ENCODE data around the gene THBS1. TPM values are rescaled to one million over a fixed set of nuclear protein-coding genes. Genes with fewer than 3 reads are reported as not detected.

THBS1 gene
- total and polyA plus RNA-seq, 8 donors = 14.0 to 176 (median 56.4) TPM

GRCh38 chr15:39584662-39585388 lies 3.9 kb downstream of the THBS1 start:
- FAIRE-seq = no peak
- ATAC-seq = no peak
- no peaks in the 10 kb centered on the region for H3K4me1 ChIP-seq
- peaks cover 3 to 30% (median 16%) of the 10 kb centered on the region in 3 donors for H3K36me3 ChIP-seq
- no peak for DNase-seq
- intact Hi-C loops (cut with DNase I) = loop anchor here in 1 of 3 donors (10.0 kb wide), 1 partner anchor 760 kb away; no protein-coding TSS in a partner anchor
- no peak overlapping the region for H3K4me3 ChIP-seq
- no peaks in the 10 kb centered on the region for H3K9me3 ChIP-seq
- H3K27ac ChIP-seq = no peak overlapping the region
- no peak for TF ChIP-seq CTCF (IDR thresholded peaks at IDR 0.05)
- no peaks in the 10 kb centered on the region for H3K27me3 ChIP-seq
- 85 to 86% methylated on average over 3 of the region's 3 CpGs for WGBS, 2 donors

GRCh38 chr15:39585389-39585841 lies 4.5 kb downstream of the THBS1 start:
- no peaks in the 10 kb centered on the region for H3K9me3 ChIP-seq
- peaks cover 3 to 34% (median 16%) of the 10 kb centered on the region in 3 donors for H3K36me3 ChIP-seq
- H3K27ac ChIP-seq = no peak overlapping the region
- FAIRE-seq (no peak), DNase-seq (no peak), ATAC-seq (no peak)
- H3K27me3 ChIP-seq = no peaks in the 10 kb centered on the region
- no peak for TF ChIP-seq CTCF (IDR thresholded peaks at IDR 0.05)
- H3K4me1 ChIP-seq = no peaks in the 10 kb centered on the region
- 86 to 92% methylated on average over 4 of the region's 4 CpGs for WGBS, 2 donors
- intact Hi-C loops (cut with DNase I) = loop anchor here in 1 of 3 donors (10.0 kb wide), 1 partner anchor 761 kb away; no protein-coding TSS in a partner anchor
- H3K4me3 ChIP-seq = no peak overlapping the region

GRCh38 chr15:39585871-39586301 lies 5.0 kb downstream of the THBS1 start:
- no peaks in the 10 kb centered on the region for H3K9me3 ChIP-seq
- H3K4me1 ChIP-seq = no peaks in the 10 kb centered on the region
- DNase-seq (no peak), ATAC-seq (no peak), FAIRE-seq (no peak)
- intact Hi-C loops (cut with DNase I) = loop anchor here in 1 of 3 donors (10.0 kb wide), 1 partner anchor 761 kb away; no protein-coding TSS in a partner anchor
- WGBS, 2 donors = 85 to 92% methylated on average over 4 of the region's 4 CpGs
- H3K4me3 ChIP-seq = no peak overlapping the region
- H3K27ac ChIP-seq = no peak overlapping the region
- H3K27me3 ChIP-seq = no peaks in the 10 kb centered on the region
- TF ChIP-seq CTCF (IDR thresholded peaks at IDR 0.05) = no peak
- peaks cover 3 to 37% (median 16%) of the 10 kb centered on the region in 3 donors for H3K36me3 ChIP-seq

- H3K36me3 ChIP-seq = peaks cover 3 to 41% (median 16%) of the 10 kb centered on the region in 3 donors
- H3K27me3 ChIP-seq = no peaks in the 10 kb centered on the region
- ATAC-seq (no peak), FAIRE-seq (no peak), DNase-seq (no peak)
- no peak overlapping the region for H3K27ac ChIP-seq
- H3K4me3 ChIP-seq = no peak overlapping the region
- intact Hi-C loops (cut with DNase I) = loop anchor here in 1 of 3 donors (10.0 kb wide), 1 partner anchor 762 kb away; no protein-coding TSS in a partner anchor
- no peak for TF ChIP-seq CTCF (IDR thresholded peaks at IDR 0.05)
- H3K4me1 ChIP-seq = no peaks in the 10 kb centered on the region
- no peaks in the 10 kb centered on the region for H3K9me3 ChIP-seq
- WGBS, 2 donors = 61 to 63% methylated on average over 10 of the region's 10 CpGs
Observed at GRCh38 chr15:39586387-39587095, 5.7 kb downstream of the THBS1 start.
